GM12878 (cell line): ENCODE measurements around the gene LRP10. TPM values are rescaled to one million over a fixed set of nuclear protein-coding genes. Genes with fewer than 3 reads are reported as not detected.

Source experiments
- BMI1 ChIP-seq: fragments of 450-650 bp; IDR thresholded peaks from 2 replicates; pipeline ENCODE4 v1.6.1; 2016; ENCODE audit warnings: mild to moderate bottlenecking, moderate library complexity, borderline replicate concordance
- ESRRA ChIP-seq: IDR thresholded peaks from 2 replicates; pipeline ENCODE4 v1.6.1; 2012; ENCODE audit warnings: mild to moderate bottlenecking, low read length, improper control_type of control experiment
- FOXK2 ChIP-seq: fragments of 450-650 bp; IDR thresholded peaks from 2 replicates; pipeline ENCODE4 v1.6.1; 2017; ENCODE audit warnings: mild to moderate bottlenecking, moderate library complexity
- GATAD2B ChIP-seq: fragments of 450-650 bp; conservative IDR thresholded peaks from 2 replicates; pipeline ENCODE4 v1.6.1; 2017; ENCODE audit warnings: low read depth, mild to moderate bottlenecking, moderate library complexity
- HDGF ChIP-seq: fragments of 450-650 bp; IDR thresholded peaks from 2 replicates; pipeline ENCODE4 v1.6.1; 2016; ENCODE audit warnings: antibody characterized with exemption
- IRF4 ChIP-seq: IDR thresholded peaks from 2 replicates; pipeline ENCODE4 v1.6.1; 2011; ENCODE audit warnings: low read depth, low read length
- MYC ChIP-seq: IDR thresholded peaks from 2 replicates; pipeline ENCODE4 v1.6.1; 2011; ENCODE audit warnings: mild to moderate bottlenecking, low read length, moderate library complexity, inconsistent platforms; ENCODE audit not compliant: insufficient read depth, insufficient replicate concordance, insufficient read length, severe bottlenecking
- NFYA ChIP-seq: IDR thresholded peaks from 2 replicates; pipeline ENCODE4 v1.6.1; 2011; ENCODE audit warnings: low read depth, mild to moderate bottlenecking, low read length, improper control_type of control experiment, borderline replicate concordance
- POU2F2 ChIP-seq: IDR thresholded peaks from 3 replicates; pipeline ENCODE4 v1.6.1; 2011; ENCODE audit warnings: low read depth, mild to moderate bottlenecking, low read length, borderline replicate concordance
- RELA ChIP-seq: fragments of 450-650 bp; IDR thresholded peaks from 2 replicates; pipeline ENCODE4 v1.8.0; 2014; ENCODE audit warnings: borderline replicate concordance; ENCODE audit not compliant: partially characterized antibody
- STAT3 ChIP-seq: IDR thresholded peaks from 2 replicates; pipeline ENCODE4 v1.6.1; 2011; ENCODE audit warnings: low read depth, low read length, improper control_type of control experiment
- ZNF622 ChIP-seq: fragments of 450-650 bp; IDR thresholded peaks from 2 replicates; pipeline ENCODE4 v1.6.1; 2017; ENCODE audit warnings: mild to moderate bottlenecking, inconsistent platforms
- polyA plus RNA-seq, 11 experiments: library from polyadenylated mRNA; depleted of rRNA in 4 of 11; unstranded in 6 of 11; stranded (reverse) in 5 of 11; fragments of >200 nt; fragmentation: Nextera tagmentation in 4 of 11; fragmentation: Illumina TruSeq in 1 of 11; extraction: Ambion mirVana in 4 of 11; extraction: Trizol in 1 of 11; gene quantifications; 1 replicate in 1 of 11; 2 replicates in 10 of 11; pipeline versions ENCODE4 v1.2.1 to v1.2.3, GENCODE V29; 2011 to 2016; ENCODE audit warnings: inconsistent platforms in 2 of 11, missing spikeins in 2 of 11, low read depth in 1 of 11
- total RNA-seq, 4 experiments: library from RNA; depleted of rRNA in 3 of 4; stranded (reverse); fragments of >200 nt in 3 of 4; fragmentation: Illumina TruSeq in 1 of 4; extraction: Trizol in 1 of 4; gene quantifications; 2 replicates each; pipeline versions ENCODE4 v1.2.1 to v1.2.3, GENCODE V29; 2013 to 2021
- TF ChIP-seq, protein P1 (sequence below): fragments of 450-650 bp; IDR thresholded peaks from 2 replicates; pipeline ENCODE4 v1.6.1; 2017; ENCODE audit warnings: low read depth, mild to moderate bottlenecking, moderate library complexity
- TF ChIP-seq, protein P2 (sequence below): IDR thresholded peaks from 2 replicates; pipeline ENCODE4 v1.6.1; 2011; ENCODE audit warnings: mild to moderate bottlenecking, low read depth, low read length, moderate library complexity; ENCODE audit not compliant: insufficient replicate concordance
- TF ChIP-seq, protein P3 (sequence below): fragments of 450-650 bp; IDR thresholded peaks from 2 replicates; pipeline ENCODE4 v1.6.1; 2016; ENCODE audit warnings: mild to moderate bottlenecking, moderate library complexity, borderline replicate concordance
- TF ChIP-seq, protein P4 (sequence below): fragments of 150-350 bp; IDR thresholded peaks from 2 replicates; pipeline ENCODE4 v1.6.1; 2014; ENCODE audit warnings: mild to moderate bottlenecking, low read depth, low read length
- TF ChIP-seq, protein P5 (sequence below): IDR thresholded peaks from 2 replicates; pipeline ENCODE4 v1.6.1; 2012; ENCODE audit warnings: improper control_type of control experiment, low read depth, low read length; ENCODE audit not compliant: insufficient replicate concordance

The LRP10 gene
- total and polyA plus RNA-seq, 10 of the 15 experiments (the other 5 are each of a cell fraction or from before 2014, with no cell fraction given) = 3.0 to 56.9 (median 20.9) TPM

DNA sequence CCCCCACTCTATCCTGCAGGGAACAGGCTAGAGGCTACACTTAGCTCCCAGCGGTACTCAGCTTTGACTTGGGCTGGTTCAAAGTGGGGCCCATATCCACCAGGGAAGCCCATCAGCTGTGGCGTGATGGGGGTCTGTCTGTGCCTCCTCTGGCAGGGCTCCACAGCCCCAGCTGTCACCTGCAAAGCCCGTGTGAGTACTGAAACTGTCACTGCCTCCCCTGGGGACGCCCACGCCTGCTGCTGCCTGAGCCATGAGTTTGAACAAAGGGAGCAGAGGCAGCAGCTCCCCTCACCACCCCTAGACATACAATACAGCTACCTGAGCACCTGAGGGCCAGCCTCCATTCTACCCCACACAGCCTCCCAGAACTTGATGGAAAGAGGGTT lies 16.4 kb downstream of the LRP10 start (continued):
- no peak for TF ChIP-seq BMI1
- TF ChIP-seq, protein P1, sequence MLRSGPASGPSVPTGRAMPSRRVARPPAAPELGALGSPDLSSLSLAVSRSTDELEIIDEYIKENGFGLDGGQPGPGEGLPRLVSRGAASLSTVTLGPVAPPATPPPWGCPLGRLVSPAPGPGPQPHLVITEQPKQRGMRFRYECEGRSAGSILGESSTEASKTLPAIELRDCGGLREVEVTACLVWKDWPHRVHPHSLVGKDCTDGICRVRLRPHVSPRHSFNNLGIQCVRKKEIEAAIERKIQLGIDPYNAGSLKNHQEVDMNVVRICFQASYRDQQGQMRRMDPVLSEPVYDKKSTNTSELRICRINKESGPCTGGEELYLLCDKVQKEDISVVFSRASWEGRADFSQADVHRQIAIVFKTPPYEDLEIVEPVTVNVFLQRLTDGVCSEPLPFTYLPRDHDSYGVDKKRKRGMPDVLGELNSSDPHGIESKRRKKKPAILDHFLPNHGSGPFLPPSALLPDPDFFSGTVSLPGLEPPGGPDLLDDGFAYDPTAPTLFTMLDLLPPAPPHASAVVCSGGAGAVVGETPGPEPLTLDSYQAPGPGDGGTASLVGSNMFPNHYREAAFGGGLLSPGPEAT = no peak
- no peak for TF ChIP-seq FOXK2
- TF ChIP-seq POU2F2 = 0 out of 3 replicates have a peak, but pooled peaks have one; percentile 32
- TF ChIP-seq IRF4 = peak; percentile 69; the same call in 1 of the 2 replicates
- TF ChIP-seq HDGF = no peak
- TF ChIP-seq MYC = no peak
- TF ChIP-seq, protein P2, sequence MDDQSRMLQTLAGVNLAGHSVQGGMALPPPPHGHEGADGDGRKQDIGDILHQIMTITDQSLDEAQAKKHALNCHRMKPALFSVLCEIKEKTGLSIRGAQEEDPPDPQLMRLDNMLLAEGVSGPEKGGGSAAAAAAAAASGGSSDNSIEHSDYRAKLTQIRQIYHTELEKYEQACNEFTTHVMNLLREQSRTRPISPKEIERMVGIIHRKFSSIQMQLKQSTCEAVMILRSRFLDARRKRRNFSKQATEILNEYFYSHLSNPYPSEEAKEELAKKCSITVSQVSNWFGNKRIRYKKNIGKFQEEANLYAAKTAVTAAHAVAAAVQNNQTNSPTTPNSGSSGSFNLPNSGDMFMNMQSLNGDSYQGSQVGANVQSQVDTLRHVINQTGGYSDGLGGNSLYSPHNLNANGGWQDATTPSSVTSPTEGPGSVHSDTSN = no peak
- no peak for TF ChIP-seq ZNF622
- TF ChIP-seq, protein P3, sequence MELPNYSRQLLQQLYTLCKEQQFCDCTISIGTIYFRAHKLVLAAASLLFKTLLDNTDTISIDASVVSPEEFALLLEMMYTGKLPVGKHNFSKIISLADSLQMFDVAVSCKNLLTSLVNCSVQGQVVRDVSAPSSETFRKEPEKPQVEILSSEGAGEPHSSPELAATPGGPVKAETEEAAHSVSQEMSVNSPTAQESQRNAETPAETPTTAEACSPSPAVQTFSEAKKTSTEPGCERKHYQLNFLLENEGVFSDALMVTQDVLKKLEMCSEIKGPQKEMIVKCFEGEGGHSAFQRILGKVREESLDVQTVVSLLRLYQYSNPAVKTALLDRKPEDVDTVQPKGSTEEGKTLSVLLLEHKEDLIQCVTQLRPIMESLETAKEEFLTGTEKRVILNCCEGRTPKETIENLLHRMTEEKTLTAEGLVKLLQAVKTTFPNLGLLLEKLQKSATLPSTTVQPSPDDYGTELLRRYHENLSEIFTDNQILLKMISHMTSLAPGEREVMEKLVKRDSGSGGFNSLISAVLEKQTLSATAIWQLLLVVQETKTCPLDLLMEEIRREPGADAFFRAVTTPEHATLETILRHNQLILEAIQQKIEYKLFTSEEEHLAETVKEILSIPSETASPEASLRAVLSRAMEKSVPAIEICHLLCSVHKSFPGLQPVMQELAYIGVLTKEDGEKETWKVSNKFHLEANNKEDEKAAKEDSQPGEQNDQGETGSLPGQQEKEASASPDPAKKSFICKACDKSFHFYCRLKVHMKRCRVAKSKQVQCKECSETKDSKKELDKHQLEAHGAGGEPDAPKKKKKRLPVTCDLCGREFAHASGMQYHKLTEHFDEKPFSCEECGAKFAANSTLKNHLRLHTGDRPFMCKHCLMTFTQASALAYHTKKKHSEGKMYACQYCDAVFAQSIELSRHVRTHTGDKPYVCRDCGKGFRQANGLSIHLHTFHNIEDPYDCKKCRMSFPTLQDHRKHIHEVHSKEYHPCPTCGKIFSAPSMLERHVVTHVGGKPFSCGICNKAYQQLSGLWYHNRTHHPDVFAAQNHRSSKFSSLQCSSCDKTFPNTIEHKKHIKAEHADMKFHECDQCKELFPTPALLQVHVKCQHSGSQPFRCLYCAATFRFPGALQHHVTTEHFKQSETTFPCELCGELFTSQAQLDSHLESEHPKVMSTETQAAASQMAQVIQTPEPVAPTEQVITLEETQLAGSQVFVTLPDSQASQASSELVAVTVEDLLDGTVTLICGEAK = no peak
- TF ChIP-seq, protein P4, sequence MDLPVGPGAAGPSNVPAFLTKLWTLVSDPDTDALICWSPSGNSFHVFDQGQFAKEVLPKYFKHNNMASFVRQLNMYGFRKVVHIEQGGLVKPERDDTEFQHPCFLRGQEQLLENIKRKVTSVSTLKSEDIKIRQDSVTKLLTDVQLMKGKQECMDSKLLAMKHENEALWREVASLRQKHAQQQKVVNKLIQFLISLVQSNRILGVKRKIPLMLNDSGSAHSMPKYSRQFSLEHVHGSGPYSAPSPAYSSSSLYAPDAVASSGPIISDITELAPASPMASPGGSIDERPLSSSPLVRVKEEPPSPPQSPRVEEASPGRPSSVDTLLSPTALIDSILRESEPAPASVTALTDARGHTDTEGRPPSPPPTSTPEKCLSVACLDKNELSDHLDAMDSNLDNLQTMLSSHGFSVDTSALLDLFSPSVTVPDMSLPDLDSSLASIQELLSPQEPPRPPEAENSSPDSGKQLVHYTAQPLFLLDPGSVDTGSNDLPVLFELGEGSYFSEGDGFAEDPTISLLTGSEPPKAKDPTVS = no peak
- no peak for TF ChIP-seq RELA
- TF ChIP-seq NFYA = no peak
- TF ChIP-seq, protein P5, sequence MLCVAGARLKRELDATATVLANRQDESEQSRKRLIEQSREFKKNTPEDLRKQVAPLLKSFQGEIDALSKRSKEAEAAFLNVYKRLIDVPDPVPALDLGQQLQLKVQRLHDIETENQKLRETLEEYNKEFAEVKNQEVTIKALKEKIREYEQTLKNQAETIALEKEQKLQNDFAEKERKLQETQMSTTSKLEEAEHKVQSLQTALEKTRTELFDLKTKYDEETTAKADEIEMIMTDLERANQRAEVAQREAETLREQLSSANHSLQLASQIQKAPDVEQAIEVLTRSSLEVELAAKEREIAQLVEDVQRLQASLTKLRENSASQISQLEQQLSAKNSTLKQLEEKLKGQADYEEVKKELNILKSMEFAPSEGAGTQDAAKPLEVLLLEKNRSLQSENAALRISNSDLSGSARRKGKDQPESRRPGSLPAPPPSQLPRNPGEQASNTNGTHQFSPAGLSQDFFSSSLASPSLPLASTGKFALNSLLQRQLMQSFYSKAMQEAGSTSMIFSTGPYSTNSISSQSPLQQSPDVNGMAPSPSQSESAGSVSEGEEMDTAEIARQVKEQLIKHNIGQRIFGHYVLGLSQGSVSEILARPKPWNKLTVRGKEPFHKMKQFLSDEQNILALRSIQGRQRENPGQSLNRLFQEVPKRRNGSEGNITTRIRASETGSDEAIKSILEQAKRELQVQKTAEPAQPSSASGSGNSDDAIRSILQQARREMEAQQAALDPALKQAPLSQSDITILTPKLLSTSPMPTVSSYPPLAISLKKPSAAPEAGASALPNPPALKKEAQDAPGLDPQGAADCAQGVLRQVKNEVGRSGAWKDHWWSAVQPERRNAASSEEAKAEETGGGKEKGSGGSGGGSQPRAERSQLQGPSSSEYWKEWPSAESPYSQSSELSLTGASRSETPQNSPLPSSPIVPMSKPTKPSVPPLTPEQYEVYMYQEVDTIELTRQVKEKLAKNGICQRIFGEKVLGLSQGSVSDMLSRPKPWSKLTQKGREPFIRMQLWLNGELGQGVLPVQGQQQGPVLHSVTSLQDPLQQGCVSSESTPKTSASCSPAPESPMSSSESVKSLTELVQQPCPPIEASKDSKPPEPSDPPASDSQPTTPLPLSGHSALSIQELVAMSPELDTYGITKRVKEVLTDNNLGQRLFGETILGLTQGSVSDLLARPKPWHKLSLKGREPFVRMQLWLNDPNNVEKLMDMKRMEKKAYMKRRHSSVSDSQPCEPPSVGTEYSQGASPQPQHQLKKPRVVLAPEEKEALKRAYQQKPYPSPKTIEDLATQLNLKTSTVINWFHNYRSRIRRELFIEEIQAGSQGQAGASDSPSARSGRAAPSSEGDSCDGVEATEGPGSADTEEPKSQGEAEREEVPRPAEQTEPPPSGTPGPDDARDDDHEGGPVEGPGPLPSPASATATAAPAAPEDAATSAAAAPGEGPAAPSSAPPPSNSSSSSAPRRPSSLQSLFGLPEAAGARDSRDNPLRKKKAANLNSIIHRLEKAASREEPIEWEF = no peak
- TF ChIP-seq GATAD2B = peak; percentile 78
- no peak for TF ChIP-seq ESRRA
- no peak for TF ChIP-seq STAT3
